Muscle layer of duodenum (tissue), 2 donors: ENCODE data around the gene GTF2F1.

ENCODE experiments used
- H3K27ac ChIP-seq: one replicate; pipeline ENCODE4 v1.7.0; 2013; ENCODE audit warnings: mild to moderate bottlenecking, low read length
- H3K27me3 ChIP-seq: one replicate; pipeline ENCODE4 v1.7.0; 2013; ENCODE audit warnings: low read depth, mild to moderate bottlenecking, control low read depth, low read length
- H3K36me3 ChIP-seq, 2 donors: one replicate each; pipeline ENCODE4 v1.7.0; 2013; ENCODE audit warnings: low read length in 2 of 2, control low read depth in 1 of 2, mild to moderate bottlenecking in 1 of 2; ENCODE audit not compliant: insufficient read depth in 2 of 2, control insufficient read depth in 1 of 2
- H3K4me1 ChIP-seq, 2 donors: one replicate each; pipeline ENCODE4 v1.7.0; 2013; ENCODE audit warnings: low read length in 2 of 2, mild to moderate bottlenecking in 2 of 2, control low read depth in 1 of 2, moderate library complexity in 1 of 2; ENCODE audit not compliant: insufficient read depth in 2 of 2, control insufficient read depth in 1 of 2
- H3K4me3 ChIP-seq, 2 donors: one replicate each; pipeline ENCODE4 v1.7.0; 2013; ENCODE audit warnings: low read length in 2 of 2, low read depth in 1 of 2, mild to moderate bottlenecking in 1 of 2
- H3K9me3 ChIP-seq, 2 donors: one replicate each; pipeline ENCODE4 v1.7.0; 2013; ENCODE audit warnings: low read length in 2 of 2, control low read depth in 1 of 2, mild to moderate bottlenecking in 1 of 2; ENCODE audit not compliant: control insufficient read depth in 1 of 2
- donor health status: healthy.

Gene GTF2F1

DNA sequence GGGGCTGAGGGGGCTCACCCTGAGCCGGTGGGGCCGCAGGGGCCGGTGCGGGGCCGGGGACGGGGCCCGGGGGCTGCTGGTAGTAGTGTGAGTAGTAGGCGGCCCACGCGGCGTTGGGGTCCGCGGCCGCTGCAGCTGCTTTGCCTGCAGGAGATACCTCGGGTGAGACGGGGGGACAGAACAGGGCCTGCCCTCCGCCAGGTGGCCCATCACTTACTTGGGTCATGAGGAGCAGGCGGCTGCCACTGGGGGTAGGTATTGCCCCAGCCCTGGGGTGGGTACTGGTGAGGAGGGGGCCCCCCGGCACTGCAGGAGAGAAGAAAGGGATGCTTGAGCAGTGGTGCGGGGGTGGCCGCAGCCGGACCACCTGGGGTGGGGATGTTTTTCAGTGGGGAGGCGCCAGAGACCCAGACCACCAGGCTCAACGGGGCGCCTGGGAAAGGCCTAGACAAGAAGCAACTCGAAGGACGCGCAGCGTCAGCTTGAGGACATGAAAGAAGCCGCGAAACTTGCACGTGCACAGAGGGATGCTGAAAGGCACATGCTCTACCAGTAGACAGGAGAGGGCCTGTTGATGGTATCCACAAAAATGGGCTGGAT is 22.7 kb upstream of the GTF2F1 start:
- no peaks in the 10 kb centered on the region for H3K9me3 ChIP-seq
- H3K4me1 ChIP-seq, result peaks cover 0 to 6% of the 10 kb centered on the region in 2 donors
- H3K27ac ChIP-seq, result no peak overlapping the region
- H3K4me3 ChIP-seq, result no peak overlapping the region
- H3K36me3 ChIP-seq, result peaks cover 37 to 68% of the 10 kb centered on the region in 2 donors
- no peaks in the 10 kb centered on the region for H3K27me3 ChIP-seq

DNA sequence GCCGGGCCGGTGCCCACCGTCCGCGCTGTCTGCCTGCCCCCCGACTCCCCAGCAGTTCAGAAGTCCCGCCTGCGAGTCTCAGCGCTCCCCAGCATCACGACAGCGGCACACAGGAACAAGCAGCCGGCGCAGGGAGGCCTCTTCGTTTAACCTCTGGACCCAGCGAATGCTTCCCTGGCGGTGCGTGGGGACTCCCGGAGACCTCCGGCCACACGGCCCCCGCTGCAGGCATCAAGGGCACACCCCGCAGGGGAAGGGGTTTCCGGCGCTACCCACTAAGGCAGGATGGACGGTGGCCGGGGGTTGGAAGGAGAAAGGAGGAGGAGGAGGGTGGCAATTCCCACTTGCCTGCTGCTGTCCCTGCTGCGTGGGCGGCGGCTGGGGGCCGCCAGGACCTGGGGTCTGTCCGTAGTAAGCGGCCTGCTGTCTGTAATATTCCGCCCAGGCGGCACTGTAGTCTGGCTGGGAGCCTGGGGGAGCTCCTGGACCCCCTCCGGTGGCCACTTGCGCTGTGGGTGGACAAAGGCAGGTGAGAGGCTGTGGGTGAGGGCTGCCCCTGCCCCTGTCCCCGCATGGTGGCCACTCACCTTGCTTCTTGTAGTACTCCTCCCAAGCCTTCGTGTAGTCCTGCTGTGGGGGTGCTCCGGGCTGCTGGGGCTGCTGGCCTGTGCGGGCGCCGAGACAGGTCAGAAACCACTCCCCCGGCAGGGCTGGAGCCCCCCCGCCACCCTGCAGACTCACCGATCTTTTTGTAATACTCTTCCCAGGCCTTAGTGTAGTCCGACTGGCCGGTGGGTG is 22.0 kb upstream of the GTF2F1 start:
- Histone ChIP-seq H3K36me3 (peaks cover 35 to 61% of the 10 kb centered on the region in 2 donors), H3K4me1 (peaks cover 0 to 6% of the 10 kb centered on the region in 2 donors), H3K4me3 (no peak overlapping the region), H3K27me3 (no peaks in the 10 kb centered on the region), H3K9me3 (no peaks in the 10 kb centered on the region), H3K27ac (no peak overlapping the region)

DNA sequence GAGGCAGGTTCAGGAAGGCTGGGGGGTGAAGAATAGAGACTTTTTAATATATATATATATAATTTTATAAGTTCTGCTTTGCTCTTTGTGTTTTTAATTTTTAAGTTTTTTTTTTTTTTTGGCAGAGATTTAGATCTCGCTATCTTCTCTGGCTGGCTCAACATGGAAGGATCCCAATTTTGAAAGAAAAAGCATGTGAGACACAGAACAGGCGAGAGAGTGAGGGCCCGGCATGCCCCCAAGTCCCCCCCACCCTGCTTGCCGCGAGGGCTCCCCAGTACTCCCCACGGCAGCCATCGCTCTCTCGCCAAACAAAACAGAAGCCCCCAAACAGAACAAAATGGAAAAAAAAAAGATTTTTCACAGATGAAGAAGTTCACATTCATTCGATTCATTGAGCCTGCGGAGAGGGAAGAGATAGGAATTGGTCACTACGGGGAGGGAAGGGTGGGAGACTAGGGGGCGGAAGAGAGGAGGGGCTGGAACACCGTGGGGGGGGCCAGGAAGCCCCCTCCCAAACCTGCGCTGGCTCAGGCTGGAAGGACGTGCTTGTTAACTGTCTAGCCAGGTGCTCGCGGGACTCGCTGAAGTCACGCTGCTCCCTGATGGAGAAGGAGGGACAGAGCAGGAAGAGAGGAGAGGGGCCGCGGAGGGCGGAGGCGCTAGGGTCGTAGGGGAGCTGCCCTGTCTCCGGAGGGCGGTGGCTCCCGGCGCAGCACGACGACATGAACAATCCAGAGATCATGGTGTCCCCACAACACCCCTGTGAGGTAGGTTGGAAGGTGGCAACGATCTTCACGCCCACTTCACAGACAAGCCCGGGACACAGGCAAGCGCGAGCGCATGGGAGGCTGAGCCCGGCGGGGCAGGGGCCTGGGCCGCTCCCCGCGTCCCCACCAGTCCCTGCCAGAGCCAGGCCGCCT is 21.0 kb upstream of the GTF2F1 start:
- H3K27me3 ChIP-seq, result no peaks in the 10 kb centered on the region
- peaks cover 0 to 6% of the 10 kb centered on the region in 2 donors for H3K4me1 ChIP-seq
- no peak overlapping the region for H3K4me3 ChIP-seq
- no peak overlapping the region for H3K27ac ChIP-seq
- no peaks in the 10 kb centered on the region for H3K9me3 ChIP-seq
- H3K36me3 ChIP-seq, result peaks cover 25 to 51% of the 10 kb centered on the region in 2 donors

DNA sequence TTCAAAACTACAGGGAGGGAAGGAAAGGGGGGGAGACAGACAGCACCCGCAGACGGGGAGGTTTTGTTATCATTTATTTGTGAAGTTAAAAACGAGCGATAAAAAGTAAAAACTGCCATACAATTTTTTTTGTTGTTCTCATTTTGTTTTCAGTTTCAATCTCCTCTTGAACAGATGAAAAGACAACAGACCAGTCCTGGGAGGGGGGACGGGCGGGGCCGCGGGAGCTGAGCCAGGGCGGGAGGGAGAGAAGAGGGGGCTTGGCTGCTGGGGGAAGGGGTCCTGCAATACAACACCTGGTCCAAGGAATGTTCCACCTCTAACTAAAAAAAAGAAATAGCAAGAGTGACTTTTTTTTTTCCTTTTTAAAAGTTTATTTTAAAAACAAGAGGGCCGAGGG is 20.3 kb upstream of the GTF2F1 start:
- no peak overlapping the region for H3K27ac ChIP-seq
- no peak overlapping the region for H3K4me3 ChIP-seq
- no peaks in the 10 kb centered on the region for H3K27me3 ChIP-seq
- peaks cover 20 to 44% of the 10 kb centered on the region in 2 donors for H3K36me3 ChIP-seq
- H3K4me1 ChIP-seq, result peaks cover 0 to 6% of the 10 kb centered on the region in 2 donors
- no peaks in the 10 kb centered on the region for H3K9me3 ChIP-seq

DNA sequence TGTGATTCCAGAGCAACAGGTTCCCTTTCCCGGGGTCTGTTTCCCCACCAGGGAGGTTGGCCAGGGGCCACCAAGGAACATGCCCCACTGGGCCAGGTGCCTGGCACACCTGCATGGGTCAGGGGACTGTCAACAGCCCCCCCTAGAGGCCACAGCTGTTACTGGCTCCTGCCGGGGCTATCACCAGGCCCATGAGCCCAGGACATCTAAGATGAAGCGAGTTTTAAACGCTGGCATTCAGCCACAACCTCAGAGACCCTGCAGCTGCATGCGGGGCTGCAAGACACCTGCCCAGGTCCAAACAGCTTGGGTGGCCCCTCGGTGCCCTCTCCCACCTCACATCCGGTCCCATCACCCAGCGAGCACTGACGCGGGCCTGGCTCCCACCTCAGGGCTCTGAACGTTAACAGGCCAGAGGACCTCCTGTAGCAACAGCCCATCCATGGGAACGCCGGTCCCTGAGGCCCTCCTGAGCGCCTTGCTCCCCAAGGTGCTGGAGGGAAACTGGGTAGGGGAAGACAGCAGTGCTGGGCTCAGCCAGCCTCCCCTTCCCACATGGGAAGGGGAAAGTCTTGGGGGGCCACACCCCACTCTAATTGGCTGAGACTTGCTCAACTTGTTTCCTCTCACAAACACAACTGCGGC is 19.6 kb upstream of the GTF2F1 start:
- Histone ChIP-seq H3K27ac (no peak overlapping the region), H3K36me3 (peaks cover 14 to 37% of the 10 kb centered on the region in 2 donors), H3K27me3 (no peaks in the 10 kb centered on the region), H3K4me1 (peaks cover 0 to 6% of the 10 kb centered on the region in 2 donors), H3K4me3 (no peak overlapping the region), H3K9me3 (no peaks in the 10 kb centered on the region)

DNA sequence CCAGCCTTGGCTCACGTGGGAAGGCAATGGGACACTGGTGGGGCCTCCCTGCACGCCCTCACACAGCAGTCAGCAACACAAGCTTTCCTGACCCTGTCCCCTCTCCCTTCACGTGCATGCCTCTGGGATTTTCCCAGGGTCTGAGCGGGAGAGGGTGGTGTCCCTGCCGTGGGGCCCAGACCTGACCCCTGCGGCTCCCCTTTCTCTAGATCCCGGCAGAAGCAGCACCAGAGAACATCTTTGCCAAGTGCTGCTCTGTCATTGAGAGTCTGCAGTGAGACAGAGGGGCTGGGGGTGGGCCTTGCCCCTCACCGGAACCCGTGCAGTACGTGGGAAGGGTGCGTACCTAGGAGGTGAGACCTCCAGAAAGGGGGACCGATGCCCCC is 19.1 kb upstream of the GTF2F1 start:
- no peak overlapping the region for H3K27ac ChIP-seq
- H3K36me3 ChIP-seq, result peaks cover 9 to 32% of the 10 kb centered on the region in 2 donors
- no peaks in the 10 kb centered on the region for H3K9me3 ChIP-seq
- H3K27me3 ChIP-seq, result no peaks in the 10 kb centered on the region
- peaks cover 0 to 6% of the 10 kb centered on the region in 2 donors for H3K4me1 ChIP-seq
- no peak overlapping the region for H3K4me3 ChIP-seq

DNA sequence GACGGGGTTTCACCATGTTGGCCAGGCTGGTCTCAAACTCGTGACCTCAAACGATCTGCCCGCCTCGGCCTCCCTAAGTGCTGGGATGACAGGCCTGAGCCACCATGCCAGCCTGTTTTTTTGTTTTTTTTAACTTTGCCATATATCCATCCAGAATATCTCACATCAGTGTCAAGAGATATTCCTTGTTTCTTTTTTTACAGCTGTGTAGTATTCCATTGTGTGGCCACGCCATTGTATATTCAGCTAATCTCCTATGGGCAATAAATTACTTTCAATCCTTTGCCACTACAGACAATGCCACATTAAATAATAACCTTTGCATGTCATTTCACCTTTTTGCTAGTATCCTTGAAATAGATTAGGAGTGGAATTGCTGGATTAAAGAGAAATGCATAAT is 16.4 kb upstream of the GTF2F1 start:
- Histone ChIP-seq H3K4me3 (no peak overlapping the region), H3K36me3 (peaks cover 5% of the 10 kb centered on the region in 2 donors), H3K27ac (no peak overlapping the region), H3K27me3 (no peaks in the 10 kb centered on the region), H3K9me3 (no peaks in the 10 kb centered on the region), H3K4me1 (peaks cover 0 to 6% of the 10 kb centered on the region in 2 donors)

DNA sequence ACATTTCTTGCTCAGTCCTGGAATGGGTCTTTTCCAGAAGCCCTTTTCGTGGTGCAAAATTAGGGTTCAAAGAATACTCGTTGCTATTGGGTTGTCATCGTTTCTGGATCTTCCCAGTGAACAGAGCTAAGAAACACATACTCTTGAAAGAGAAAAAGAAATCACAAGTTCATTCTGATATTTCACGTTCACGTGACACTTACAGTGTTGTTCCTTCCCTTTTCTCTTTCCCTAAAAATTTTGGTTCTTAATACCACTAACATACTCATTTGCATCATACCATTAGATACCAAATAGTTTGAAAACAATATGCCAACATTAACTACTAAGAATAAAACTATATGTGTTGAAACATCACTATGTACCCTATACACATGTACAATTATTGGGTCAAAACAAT is 13.4 kb upstream of the GTF2F1 start:
- H3K27ac ChIP-seq, result no peak overlapping the region
- no peaks in the 10 kb centered on the region for H3K36me3 ChIP-seq
- H3K4me1 ChIP-seq, result no peaks in the 10 kb centered on the region
- no peak overlapping the region for H3K4me3 ChIP-seq
- no peaks in the 10 kb centered on the region for H3K27me3 ChIP-seq
- no peaks in the 10 kb centered on the region for H3K9me3 ChIP-seq

DNA sequence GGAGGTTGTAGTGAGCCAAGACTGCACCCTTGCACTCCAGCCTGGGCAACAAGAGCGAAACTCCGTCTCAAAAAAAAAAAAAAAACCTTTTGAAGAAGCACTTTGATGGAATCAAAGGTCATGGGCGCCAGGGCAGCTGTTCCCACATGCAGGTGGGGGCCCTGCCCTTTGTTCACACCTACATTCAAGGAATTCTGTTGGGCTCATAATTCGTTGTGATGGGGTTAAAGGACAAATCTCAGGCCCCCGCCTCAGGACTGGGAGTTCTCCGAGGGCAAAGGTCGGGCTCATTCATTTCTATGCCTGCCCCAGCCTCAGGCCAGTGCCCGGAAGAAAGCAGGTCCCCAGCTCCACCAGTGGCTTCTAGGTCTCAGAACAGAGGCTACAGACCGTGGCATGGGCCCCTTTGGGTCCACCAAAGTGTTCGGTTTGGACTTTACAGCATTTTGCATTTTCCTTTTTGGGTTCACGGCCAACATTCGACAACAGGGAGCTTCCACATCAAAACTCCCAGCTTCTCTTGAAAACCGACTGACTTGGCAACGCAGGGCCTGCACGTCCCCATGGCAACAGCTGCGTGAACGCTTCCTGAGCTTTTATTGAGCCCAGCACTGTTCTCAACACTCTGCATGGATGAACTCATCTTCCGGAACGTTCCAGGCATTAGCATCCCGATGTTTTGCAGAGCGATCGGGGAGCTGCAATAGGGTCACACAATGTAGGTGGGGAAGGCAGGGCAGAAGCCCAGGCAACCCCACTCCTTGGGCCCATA is 10.1 kb upstream of the GTF2F1 start:
- Histone ChIP-seq H3K9me3 (no peaks in the 10 kb centered on the region), H3K27me3 (no peaks in the 10 kb centered on the region), H3K4me1 (no peaks in the 10 kb centered on the region), H3K27ac (peak overlapping the region; percentile 39), H3K4me3 (no peak overlapping the region), H3K36me3 (no peaks in the 10 kb centered on the region)

DNA sequence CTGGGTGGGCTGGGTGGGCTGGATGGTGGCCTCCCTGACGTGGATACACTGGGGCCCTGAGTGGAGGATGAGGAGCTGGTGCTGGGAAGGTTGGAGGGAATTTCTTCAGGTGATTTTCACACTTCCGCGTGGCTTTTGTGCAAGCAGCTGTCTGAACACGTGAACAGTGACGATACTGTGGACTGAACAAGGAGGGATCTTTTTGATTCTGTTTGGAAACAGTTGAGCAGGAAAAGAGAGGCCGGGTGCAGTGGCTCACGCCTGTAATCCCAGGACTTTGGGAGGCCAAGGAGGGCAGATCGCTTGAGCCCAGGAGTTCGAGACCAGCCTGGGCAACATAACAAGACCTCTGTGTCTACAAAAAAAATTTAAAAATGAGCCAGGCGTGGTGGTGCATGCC is 9.1 kb upstream of the GTF2F1 start:
- H3K27me3 ChIP-seq, result no peaks in the 10 kb centered on the region
- H3K36me3 ChIP-seq, result no peaks in the 10 kb centered on the region
- H3K9me3 ChIP-seq, result no peaks in the 10 kb centered on the region
- no peak overlapping the region for H3K4me3 ChIP-seq
- no peaks in the 10 kb centered on the region for H3K4me1 ChIP-seq
- no peak overlapping the region for H3K27ac ChIP-seq
